Fibroblast of skin of abdomen (primary cell): ENCODE data around the gene SEC14L6.
"Not testable (repeated sequence)": the region's sequence is repeated elsewhere in the genome, so short reads cannot be mapped to it uniquely, and the experiment has no call there.

Experiments
- DNase-seq: peaks from one replicate; pipeline ENCODE4 v3.0.0-alpha.2; 2013

The SEC14L6 gene

DNA sequence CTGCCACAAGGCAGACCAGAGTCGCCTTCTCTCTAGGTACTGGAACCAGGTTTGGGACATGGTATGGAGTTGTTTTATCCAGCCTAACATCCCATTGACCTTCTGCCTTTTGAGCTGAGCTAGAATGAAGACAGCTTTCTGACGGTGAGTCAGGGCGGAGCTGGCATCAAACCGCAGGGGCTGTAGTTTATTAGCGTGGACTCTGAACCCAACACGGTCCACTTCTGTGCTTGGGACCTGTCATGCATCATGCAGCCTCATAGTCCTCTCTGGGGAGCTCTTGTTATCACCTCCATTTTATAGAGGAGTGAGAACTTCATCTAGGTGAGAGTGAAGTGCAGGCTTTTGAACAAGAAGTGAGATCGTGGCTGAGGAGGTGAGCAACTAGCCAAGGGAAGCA lies 19.6 kb upstream of the SEC14L6 start:
- DNase-seq = no peak

DNA sequence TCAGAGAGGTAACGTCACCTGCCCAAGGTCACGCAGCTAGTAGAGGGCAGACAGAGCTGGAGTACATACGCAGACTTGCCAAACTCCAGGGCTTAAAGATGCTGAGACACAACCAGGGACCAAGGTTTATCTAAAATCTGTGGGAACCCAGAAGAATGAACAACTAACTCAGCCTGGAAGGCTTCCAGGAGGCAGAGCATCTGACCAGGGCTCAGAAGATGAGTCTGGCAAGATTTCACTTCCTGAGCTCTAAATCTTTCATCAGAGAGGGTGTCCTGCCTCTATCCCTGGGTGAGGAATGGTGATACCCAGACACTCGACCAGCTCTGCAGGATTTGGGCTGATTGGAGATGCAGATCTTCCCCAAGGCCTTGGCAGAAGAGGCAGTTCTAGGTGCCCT lies 18.8 kb upstream of the SEC14L6 start:
- DNase-seq = no peak

DNA sequence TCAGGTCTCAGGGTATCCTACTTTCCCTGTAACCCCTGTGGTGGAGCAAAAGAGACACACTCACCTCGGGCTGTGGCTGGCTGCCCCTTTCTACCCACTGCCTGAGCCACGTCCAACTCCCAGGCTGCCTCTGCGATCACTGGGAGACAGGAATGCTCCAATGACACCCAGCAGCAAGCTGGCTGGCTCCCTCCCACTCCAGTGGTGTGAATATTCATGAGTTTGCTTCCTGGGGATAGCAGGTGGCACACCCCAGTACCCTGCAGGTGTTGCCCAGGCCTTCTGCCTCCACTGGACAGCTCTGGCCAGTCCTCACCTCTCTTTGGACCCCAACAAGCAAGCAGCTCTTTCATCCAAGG lies 18.2 kb upstream of the SEC14L6 start:
- no peak for DNase-seq

DNA sequence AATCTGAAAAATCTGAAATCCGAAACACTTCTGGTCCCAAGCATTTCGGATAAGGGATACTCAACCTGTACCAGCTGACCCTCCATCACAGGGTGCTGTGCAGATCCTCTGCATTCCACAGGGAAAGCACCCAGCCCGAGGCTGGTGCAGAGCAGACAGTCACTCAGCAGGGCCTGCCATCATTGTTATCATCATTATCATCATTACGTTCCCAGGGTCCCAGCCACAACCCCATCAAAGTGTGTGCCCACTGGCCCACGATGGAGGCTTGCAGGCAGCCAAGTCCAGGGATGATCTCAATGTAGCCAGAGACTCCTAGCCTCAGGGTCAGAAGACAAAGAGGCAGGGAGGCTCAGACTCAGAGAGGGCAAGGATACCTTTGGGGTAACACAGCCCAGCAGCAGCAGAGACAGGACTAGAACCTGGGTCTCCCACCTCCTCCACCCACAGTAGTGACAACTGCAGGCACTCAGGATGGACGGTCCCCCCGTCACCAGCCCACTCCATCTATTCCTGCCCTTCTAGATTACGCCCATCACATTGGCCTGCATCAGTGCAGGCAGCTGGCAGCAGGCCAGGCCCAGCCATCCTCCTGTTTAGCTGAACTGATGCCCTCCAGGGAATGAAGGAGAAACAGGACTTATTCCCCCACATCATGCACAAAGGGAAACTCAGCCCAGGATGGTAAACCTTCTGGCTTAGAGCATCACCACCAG lies 17.7 kb upstream of the SEC14L6 start:
- no peak for DNase-seq

DNA sequence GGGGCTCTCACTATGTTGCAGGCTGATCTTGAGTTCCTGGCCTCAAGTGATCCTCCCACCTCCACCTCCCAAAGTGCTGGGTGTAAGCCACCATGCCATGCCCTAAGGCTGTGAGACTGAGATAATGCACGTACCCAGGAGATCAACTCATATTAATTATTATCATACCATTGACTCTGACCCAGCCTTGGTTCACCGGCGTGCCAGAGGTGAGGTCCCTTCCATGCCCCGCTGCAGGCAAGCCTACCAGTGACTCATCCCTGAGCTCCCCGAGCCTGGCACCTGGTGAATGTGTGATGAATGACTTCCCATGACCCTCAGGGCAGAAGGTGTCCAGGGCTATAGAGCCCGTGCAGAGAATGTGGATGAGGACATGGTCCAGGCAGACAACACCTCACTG lies 15.8 kb upstream of the SEC14L6 start:
- DNase-seq = no peak

DNA sequence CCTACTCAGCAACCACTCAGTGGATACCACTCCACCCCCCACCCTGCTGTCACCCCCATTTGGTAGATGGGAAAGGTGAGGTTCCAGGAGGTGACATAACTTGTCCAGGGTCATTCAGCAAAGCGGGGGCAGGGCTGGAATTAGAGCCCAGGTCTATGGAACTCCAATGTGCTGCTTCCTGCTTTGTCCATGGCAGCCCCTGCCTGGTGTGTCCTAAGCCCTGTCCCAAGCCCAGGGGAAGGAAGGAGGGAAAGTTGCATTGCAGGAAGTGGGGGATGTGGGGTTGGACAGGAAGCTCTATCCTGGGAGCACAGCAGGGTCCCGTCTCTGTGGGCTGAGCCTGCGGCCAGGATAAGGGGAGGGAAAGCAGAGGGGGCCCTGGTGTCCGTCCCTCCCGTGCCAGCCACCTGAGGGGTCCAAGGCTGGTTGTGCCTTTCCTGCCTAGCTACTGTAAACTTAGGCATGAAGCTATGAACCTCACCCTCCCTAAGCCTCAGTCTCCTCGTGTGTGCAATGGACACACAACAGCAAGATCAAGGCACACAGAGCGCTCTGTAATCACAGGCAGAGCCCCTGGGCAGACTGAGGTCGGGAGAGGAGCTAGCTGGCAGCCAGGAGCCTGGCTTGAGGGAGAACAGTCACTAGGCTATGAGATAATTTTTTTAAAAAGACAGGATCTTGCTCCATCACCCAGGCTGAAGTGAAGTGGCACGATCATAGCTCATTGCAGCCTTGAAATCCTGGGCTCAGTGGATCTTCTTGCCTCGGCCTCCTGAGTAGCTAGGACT lies 15.1 kb upstream of the SEC14L6 start:
- DNase-seq = no peak

DNA sequence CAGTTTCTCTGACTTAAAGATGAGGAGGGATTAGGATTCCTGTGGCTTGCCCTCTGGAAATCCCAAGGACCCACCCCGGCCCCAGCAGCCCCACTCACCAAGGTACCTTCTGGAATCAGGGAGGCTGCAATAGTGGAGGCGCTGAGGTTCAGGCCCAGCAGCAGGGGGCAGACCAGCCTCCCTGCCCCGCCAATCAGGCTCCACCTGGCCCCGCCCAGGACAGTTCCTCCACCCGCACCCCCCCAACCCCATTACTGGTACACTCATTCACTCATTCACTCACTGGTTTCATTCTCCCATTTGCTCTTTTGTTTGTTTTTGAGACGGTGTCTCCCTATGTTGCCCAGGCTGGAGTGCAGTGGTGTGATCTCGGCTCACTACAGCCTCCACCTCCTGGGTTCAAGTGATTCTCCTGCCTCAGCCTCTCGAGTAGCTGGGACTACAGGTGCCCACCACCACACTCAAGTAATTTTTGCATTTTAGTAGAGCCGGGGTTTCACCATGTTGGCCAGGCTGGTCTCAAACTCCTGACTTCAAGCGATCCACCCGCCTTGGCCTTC lies 14.2 kb upstream of the SEC14L6 start:
- not testable (repeated sequence) for DNase-seq

DNA sequence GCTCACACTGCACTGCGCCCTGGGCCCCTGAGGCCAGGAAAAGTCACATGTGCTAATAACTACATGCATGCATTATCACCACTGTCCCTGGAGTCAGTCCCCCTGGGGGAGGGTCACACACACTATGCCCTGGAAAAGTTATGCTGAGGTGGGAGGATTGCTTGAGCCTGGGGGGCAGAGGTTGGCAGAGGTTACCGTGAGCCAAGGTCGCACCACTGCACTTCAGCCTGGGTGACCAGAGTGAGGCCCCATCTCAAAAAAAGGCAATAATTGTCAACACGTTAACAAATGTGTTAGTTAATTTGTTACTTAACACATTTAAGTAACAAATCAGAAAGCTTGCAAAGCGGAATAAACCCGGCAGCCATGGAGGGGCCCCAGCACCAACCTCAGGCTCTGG lies 13.3 kb upstream of the SEC14L6 start:
- DNase-seq = no peak

DNA sequence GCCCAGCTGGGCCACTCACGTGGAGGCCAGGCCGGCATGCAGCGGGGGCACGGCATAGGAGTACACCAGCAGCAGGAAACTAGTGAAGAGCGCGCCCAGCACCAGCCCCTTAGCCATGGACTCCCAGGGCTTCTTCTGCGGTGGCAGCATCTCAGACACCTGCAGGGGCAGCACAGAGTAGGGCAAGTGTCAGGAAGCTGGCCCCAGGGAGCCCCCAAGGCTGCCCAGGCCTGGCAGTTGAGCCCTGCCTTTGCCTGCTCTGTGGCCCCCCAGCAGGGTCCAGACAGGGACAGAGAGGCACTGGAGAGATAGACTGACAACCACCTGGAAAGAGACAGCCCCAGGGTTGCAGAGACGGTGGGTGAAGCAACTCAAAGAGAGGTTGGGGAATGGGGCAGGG lies 10.7 kb upstream of the SEC14L6 start:
- DNase-seq = no peak

DNA sequence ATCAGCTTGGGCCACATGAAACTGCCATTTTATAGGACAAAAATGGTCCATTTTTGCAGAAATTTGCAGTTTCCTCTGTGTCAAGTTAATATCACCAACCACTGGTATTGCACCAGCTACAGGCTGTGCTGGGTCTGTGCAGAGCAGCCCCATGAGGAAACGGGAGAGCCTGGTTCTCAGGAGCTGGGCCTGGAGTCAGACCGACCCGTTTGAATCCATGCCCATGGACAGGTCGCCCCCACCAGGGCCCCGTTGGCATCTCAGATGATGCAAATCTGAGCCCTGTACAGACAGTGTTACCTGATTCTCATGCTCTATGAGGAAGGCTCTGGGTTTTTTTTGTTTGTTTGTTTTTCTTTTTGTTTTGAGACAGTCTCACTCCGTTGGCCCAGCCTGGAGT lies 9.8 kb upstream of the SEC14L6 start:
- no peak for DNase-seq

DNA sequence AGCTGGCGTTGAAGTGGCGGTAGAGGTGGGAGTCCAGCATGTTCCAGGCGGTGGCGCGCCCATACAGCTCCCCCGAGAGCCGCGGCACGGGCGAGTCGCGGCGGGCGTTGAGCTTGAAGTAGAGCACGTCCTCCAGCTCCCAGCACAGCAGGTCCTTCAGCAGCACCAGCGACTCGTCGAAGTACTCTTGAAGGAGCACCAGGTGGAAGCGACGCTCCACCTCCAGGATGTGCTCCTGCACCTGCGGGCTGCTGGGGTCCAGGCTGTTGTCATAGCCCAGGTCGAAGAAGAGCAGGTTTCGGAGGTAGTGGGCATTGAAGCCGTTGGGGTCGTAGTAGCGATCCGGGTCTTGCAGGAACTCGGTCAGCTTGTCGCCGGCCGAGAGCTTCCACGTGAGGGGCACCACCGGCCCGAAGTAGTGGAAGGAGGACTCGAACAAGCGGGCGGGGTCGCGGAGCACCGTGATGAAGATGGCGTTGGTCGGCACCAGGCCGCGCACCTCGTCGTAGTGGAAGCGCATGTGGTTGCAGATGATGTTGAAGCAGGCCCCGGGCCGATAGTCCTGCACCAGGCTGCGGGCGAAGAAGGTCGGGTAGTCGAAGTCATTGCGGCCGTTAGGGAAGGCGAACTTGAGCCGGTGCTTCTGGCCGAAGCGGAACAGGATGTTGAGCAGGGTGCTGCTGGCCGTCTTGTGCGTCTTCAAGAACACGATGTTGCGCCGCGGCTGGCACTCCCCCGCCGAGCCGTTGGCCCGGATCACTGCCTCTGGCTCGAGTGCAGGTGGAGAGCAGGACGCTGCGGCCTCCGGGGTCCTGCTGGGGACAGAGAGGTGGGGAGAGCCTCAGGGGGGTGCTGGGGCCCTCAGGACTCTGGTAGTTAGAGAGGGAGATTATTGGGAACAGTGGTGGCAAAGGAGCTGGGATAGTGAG lies 9.0 kb upstream of the SEC14L6 start:
- no peak for DNase-seq

DNA sequence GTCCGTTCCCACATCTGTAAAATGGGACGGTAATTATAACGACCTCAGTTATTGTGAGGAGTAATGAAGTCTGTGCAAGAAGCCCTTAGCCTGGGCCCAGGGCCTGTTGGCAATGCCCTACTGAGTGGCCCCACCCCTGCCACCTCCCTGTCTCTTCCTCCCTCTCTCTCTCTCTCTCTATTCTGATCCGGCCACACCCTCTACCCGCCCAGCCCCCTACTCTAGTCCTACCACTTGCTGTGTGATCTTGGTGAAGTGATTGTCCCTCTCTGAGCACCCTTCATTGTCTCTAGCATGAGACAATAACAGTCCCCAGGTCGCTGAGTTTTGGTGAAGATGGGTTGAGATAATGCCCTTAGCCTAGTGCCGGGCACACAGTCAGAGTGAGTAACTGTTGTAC lies 7.4 kb upstream of the SEC14L6 start:
- no peak for DNase-seq

DNA sequence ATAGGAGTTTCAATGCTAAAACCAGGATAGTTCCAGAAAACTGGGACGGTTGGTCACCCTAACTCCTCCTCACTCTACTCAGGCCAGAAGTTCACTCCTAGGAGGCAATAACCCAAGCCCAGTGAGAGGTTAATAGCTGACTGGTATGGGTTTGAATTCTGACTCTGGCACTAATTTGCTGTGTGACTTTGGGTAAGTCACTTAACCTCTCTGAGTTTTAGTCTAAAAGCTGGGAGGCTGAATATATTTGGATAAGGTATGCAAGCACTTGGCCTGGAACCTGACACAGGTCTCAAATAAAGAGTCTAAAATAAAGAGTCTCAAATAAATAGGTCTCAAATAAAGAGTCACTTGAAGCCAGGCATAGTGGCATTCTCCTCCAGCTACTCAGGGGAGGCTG lies 6.2 kb upstream of the SEC14L6 start:
- DNase-seq = no peak

DNA sequence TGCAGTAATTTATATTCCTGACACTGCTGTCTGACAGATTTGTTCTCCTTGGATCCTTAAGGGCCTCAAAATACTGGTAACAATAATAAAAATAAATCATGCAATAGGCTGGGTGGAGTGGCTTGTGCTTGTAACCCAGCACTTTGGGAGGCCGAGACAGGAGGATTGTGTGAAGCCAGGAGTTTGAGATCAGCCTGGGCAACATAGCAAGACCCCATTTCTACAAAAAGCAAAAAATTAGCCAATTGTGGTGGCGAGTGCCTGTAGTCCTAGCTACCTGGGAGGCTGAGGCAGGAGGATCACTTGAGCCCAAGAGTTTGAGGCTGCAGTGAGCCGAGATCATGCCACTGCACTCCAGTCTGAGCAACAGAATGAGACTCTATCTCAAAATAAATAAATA lies 5.3 kb upstream of the SEC14L6 start:
- DNase-seq = not testable (repeated sequence)

DNA sequence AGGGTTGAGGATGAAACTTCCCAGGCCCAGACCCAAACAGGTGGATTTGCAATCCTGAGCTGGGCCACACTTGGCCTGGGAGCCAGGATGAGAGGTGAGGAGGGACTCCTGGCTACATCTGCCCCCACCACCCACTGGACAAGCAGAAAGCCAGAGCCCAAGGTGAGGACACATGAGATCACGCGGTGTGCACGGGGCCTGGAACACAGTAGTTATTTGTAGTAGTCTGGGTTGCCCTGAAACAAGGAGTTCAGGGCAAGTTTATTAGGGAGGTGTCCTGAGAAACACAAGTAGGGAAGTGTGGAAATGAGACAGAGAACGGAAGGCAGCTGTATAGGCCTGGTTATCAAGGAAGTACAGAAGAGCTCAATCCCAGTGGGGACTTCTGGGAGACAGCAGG lies 647 bp upstream of the SEC14L6 start:
- no peak for DNase-seq

DNA sequence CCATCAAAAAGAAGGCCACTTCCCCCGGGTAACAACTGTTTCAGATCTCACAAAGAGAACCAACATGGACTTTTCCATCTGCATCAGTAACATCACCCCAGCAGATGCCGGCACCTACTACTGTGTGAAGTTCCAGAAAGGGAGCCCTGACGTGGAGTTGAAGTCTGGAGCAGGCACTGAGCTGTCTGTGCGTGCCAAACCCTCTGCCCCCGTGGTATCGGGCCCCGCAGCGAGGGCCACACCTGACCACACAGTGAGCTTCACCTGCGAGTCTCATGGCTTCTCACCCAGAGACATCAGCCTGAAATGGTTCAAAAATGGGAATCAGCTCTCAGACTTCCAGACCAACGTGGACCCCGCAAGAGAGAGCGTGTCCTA lies 3.7 kb downstream of the SEC14L6 start:
- no peak for DNase-seq

DNA sequence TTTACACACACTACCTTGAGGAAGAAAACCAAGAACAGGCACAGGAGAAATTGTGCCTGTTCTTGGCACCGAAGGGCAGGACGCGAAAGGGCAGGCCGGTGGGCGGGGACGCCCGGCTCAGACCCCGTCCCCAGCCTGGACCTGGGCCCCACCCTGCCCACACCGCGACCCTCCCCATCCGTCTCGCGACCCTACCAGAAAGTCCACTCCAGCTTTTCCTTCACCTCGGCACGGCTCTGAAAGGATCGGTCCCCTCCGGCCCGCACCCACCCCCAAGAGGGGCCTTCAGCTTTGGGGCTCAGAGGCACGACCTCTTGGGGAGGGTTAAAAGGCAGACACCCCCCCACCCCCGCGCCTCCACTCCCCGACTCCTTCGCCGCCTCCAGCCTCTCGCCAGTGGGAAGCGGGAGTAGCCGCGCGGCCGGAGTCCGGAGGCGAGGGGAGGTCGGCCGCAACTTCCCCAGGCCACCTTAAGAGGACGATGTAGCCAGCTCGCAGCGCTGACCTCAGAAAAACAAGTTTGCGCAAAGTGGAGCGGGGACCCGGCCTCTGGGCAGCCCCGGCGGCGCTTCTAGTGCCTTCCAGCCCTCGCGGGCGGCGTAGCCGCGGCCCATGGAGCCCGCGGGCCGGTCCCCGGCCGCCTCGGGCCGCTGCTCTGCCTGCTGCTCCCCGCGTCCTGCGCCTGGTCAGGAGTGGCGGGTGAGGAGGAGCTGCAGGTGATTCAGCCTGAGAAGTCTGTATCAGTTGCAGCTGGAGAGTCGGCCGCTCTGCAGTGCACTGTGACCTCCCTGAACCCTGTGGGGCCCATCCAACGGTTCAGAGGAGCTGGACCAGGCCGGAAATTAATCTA lies 4.4 kb downstream of the SEC14L6 start:
- no peak for DNase-seq

DNA sequence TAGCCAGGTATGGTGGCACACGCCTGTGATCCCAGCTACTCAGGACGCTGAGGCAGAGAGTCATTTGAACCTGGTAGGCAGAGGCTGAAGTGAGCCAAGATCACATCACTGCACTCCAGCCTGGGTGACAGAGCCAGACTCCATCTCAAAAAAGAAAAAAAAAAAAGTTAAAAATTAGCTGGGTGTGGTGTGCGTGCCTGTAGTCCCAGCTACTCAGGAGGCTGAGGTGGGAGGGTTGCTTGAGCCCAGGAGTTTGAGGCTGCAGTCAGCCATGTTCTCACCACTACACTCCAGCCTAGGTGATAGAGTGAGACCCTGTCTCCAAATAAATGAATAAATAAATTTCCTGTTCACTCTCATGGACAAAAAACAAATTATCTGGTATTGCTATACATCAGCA lies 5.0 kb downstream of the SEC14L6 start:
- DNase-seq = not testable (repeated sequence)

DNA sequence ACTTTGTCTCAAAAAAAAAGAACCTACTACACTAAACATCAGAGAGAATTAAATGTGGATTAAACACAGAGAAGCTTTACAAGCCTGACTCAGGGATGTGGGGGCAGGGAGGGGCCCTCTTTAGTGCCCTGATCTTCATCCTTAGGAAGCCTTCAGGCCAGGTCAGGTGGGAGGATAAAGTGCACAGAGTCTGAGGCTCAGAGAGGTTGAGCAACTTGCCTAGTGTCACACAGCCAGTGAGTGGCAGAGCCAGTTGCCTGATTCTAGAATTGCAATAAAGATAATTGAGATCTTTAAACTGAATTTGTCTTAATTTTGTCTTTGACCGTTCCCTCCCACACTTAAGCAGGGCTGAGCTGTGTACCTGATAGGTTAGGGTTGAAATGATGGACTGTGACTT lies 7.2 kb downstream of the SEC14L6 start:
- DNase-seq = no peak

DNA sequence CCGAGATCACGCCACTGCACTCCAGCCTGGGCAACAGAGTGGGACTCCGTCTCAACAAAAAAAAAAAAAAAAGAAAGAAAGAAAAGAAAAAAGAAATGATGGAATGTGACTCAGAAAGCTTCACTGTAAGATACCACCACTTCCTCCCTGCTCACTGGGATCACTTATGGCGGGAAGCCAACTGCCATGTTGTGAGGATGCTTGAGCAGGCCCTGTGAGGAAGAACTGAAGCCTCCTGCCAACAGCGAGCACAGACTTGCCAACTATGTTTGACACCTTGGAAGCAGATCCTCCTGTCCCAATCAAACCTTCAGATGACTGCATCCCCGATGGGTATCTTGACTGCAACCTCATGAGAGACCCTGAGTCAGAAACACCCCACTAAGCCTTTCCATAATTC lies 8.3 kb downstream of the SEC14L6 start:
- DNase-seq = peak; percentile 36

DNA sequence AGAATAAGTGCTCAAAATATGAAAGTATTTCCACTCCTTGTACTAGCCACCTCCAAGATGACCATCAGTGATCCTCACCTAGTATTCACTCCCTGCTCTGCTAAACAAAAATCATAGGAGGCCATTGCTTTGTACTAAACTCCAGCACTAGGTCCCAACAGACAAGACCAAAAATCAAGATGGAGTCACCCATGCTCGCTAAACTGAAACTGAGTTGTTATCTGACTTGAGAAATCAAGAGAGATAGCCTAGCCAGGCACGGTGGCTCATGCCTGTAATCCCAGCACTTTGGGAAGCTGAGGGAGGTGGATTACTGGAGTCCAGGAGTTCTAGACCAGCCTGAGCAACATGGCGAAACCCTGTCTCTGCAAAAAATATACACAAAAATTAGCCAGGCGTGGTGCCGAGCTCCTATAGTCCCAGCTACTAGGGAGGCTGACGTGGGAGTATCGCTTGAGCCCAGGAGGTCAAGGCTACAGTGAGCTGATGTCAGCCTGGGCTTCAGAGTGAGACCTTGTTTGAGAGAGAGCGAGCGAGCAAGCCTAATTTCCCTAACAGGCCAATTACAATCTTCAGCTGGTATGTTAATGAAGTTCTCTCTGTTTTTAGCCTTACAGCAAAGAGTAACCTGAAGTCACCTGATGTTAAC lies 9.3 kb downstream of the SEC14L6 start:
- no peak for DNase-seq

DNA sequence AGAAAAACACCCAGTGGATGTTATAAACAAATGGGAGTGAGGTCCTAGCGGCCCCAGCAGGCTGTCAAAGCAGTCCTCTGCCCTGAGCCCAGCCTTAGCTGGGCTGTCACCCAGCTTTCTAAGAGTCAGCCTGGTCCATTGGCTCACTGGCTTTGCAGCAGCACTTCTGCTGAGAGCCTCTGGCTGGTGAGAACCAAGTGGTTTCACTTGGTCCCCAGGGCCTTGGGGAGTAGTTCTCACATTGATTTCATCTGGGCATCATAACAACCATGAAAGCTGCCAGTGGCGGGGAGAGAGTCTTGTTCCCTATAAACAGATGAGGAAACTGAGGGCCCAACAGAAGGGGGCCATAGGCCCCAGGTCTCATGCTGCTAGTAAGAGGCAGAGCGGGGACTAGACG lies 11.4 kb downstream of the SEC14L6 start:
- no peak for DNase-seq
